Activated naive CD8-positive, alpha-beta T cell treated with anti-CD3 and anti-CD28 coated beads, Interleukin-2, amount 50 U/mL, for 24 hours (primary cell): ENCODE data around the gene FBXW8.
A peak's percentile ranks its signal among the peaks of the same experiment; 100 is the strongest.

ENCODE experiments used
- ATAC-seq: fragments of 150-1000 bp; cut with Tn5 transposase; one replicate; pipeline ENCODE4 v1.10.0; 2021
- DNase-seq: peaks from one replicate; pipeline ENCODE4 v3.0.0; 2021
- H3K27ac Mint-ChIP-seq: one replicate; pipeline ENCODE4 v1.8.0; 2021; ENCODE audit warnings: mild to moderate bottlenecking, mixed read lengths
- H3K27me3 Mint-ChIP-seq: one replicate; pipeline ENCODE4 v1.8.0; 2021; ENCODE audit warnings: mixed read lengths
- H3K36me3 Mint-ChIP-seq: one replicate; pipeline ENCODE4 v1.8.0; 2021; ENCODE audit warnings: low read depth, mixed read lengths
- H3K4me1 Mint-ChIP-seq: one replicate; pipeline ENCODE4 v1.8.0; 2021; ENCODE audit warnings: mixed read lengths
- H3K4me3 Mint-ChIP-seq: one replicate; pipeline ENCODE4 v1.8.0; 2021; ENCODE audit warnings: mild to moderate bottlenecking, moderate library complexity, mixed read lengths
- H3K9me3 Mint-ChIP-seq: one replicate; pipeline ENCODE4 v1.8.0; 2021; ENCODE audit warnings: mixed read lengths

The FBXW8 gene

GRCh38 chr12:116975779-116976393, 65.1 kb downstream of the FBXW8 start:
- ATAC-seq (no peak), DNase-seq (no peak)
- Mint-ChIP-seq H3K4me3 (no peak overlapping the region), H3K36me3 (peaks cover 7% of the 10 kb centered on the region), H3K9me3 (no peaks in the 10 kb centered on the region), H3K4me1 (no peaks in the 10 kb centered on the region), H3K27ac (no peak overlapping the region), H3K27me3 (no peaks in the 10 kb centered on the region)

- H3K36me3 Mint-ChIP-seq, result peaks cover 3% of the 10 kb centered on the region
- H3K9me3 Mint-ChIP-seq, result no peaks in the 10 kb centered on the region
- no peak overlapping the region for H3K4me3 Mint-ChIP-seq
- no peak for ATAC-seq
- H3K27ac Mint-ChIP-seq, result no peak overlapping the region
- no peak for DNase-seq
- H3K27me3 Mint-ChIP-seq, result no peaks in the 10 kb centered on the region
- H3K4me1 Mint-ChIP-seq, result no peaks in the 10 kb centered on the region
Measured at GRCh38 chr12:116977465-116978380, 67.0 kb downstream of the FBXW8 start.

DNA sequence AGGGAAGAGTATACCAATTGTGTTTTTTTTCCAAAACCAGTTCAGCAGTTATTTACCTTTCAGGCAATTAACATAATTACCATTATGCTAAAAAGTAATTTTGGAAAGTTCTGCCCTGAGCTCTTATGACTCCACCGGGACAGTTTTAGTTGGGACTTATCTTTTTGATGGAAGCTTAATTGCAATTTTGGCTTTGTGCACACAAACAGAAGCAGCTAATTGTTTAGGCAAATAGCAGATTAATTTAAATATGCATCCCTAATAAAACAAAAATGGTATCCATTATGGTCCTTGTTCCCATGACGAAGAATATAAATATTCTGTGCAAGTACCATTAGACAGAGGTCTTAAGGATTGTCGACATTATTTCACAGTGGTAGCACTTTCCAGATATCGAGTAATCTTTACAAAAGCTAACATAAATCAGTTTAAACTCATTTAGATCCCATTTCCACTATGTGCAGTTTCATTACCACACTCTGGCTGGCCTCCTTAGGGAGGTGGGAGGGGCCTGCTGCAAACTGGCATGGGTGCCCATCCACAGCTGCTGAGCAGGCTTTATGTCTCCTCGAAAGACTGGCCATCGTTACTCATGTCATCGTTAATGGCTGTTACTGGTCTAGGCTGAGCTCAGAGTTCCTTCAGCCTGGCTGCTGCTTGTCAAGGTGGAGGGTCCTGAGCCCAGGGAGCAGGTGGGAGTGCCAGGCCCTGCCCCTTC, 68.2 kb downstream of the FBXW8 start:
- ATAC-seq (no peak), DNase-seq (no peak)
- peaks cover 3% of the 10 kb centered on the region for H3K36me3 Mint-ChIP-seq
- H3K27ac Mint-ChIP-seq, result no peak overlapping the region
- H3K9me3 Mint-ChIP-seq, result no peaks in the 10 kb centered on the region
- H3K4me3 Mint-ChIP-seq, result no peak overlapping the region
- H3K27me3 Mint-ChIP-seq, result no peaks in the 10 kb centered on the region
- H3K4me1 Mint-ChIP-seq, result no peaks in the 10 kb centered on the region

GRCh38 chr12:116980083-116980482, 69.3 kb downstream of the FBXW8 start:
- Mint-ChIP-seq H3K27me3 (no peaks in the 10 kb centered on the region), H3K36me3 (peaks cover 3% of the 10 kb centered on the region), H3K4me1 (no peaks in the 10 kb centered on the region), H3K9me3 (no peaks in the 10 kb centered on the region), H3K4me3 (no peak overlapping the region), H3K27ac (no peak overlapping the region)
- DNase-seq, result no peak
- no peak for ATAC-seq

DNA sequence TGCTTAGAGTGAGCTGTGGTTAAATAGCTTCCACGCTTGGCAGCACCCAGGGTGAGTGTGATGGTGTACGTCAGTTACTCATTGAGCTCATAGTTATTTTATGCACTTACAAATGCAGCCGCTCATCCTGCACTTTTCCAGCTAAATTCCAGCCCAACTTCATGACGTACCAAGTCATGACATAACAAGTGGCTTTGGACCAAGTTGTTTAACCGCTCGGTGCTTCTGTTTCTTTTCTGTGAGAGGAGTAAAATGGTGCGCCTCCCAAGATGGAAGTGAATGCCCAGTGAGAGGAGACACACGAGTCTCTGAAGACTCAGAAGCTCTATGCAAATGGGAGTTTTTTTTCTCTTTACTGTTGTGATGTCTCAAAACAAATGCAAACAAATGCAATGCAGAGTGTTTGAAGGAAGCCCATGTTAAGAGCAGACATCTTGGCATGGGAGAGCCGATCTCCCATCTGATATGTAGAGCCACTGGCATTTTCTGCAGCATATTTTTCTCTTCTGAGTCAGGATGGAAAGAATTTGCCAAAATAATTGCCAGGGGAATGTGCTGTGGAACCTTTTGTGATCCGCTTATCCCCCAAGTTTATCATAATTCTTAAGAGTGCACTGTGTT, 72.2 kb downstream of the FBXW8 start:
- Mint-ChIP-seq H3K36me3 (peaks cover 5% of the 10 kb centered on the region), H3K27me3 (no peaks in the 10 kb centered on the region), H3K27ac (no peak overlapping the region), H3K4me3 (no peak overlapping the region), H3K9me3 (no peaks in the 10 kb centered on the region), H3K4me1 (no peaks in the 10 kb centered on the region)
- ATAC-seq (no peak), DNase-seq (no peak)

GRCh38 chr12:116984098-116984497, 73.3 kb downstream of the FBXW8 start:
- Mint-ChIP-seq H3K4me1 (no peaks in the 10 kb centered on the region), H3K27me3 (no peaks in the 10 kb centered on the region), H3K36me3 (peaks cover 5% of the 10 kb centered on the region), H3K9me3 (no peaks in the 10 kb centered on the region), H3K27ac (no peak overlapping the region), H3K4me3 (no peak overlapping the region)
- DNase-seq (no peak), ATAC-seq (no peak)

GRCh38 chr12:116990329-116990728, 79.6 kb downstream of the FBXW8 start:
- Mint-ChIP-seq H3K27me3 (no peaks in the 10 kb centered on the region), H3K4me3 (no peak overlapping the region), H3K27ac (no peak overlapping the region), H3K36me3 (peaks cover 8% of the 10 kb centered on the region), H3K4me1 (no peaks in the 10 kb centered on the region), H3K9me3 (no peaks in the 10 kb centered on the region)
- ATAC-seq (no peak), DNase-seq (no peak)

GRCh38 chr12:116990971-116991966, 80.5 kb downstream of the FBXW8 start:
- no peak overlapping the region for H3K4me3 Mint-ChIP-seq
- H3K4me1 Mint-ChIP-seq, result no peaks in the 10 kb centered on the region
- ATAC-seq (no peak), DNase-seq (no peak)
- no peaks in the 10 kb centered on the region for H3K9me3 Mint-ChIP-seq
- H3K27ac Mint-ChIP-seq, result no peak overlapping the region
- no peaks in the 10 kb centered on the region for H3K27me3 Mint-ChIP-seq
- peaks cover 4% of the 10 kb centered on the region for H3K36me3 Mint-ChIP-seq

- no peak for DNase-seq
- no peak overlapping the region for H3K4me3 Mint-ChIP-seq
Measured at GRCh38 chr12:116996093-116996492, 85.3 kb downstream of the FBXW8 start.

DNA sequence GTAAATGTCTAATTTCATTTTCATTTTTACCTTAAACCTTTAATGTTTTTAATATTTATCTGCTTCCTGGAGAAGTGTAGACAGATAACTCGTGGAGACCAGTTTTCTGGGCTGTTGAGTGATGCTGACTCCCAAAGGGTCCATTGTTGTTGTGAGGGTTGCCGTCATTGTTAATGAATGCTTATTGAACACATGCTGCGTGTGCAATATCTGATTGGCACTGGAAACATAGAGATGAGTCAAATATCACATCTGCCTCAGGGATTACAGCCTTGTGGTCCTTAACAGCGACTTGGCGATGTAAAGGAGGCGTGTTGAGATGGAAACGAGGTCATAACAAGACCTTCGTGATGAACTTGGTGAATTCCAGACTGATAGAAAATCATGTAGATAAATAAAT, 85.9 kb downstream of the FBXW8 start:
- Mint-ChIP-seq H3K27ac (no peak overlapping the region), H3K4me1 (no peaks in the 10 kb centered on the region), H3K4me3 (no peak overlapping the region), H3K27me3 (no peaks in the 10 kb centered on the region), H3K36me3 (peaks cover 4% of the 10 kb centered on the region), H3K9me3 (no peaks in the 10 kb centered on the region)
- no peak for ATAC-seq
- no peak for DNase-seq

More at GRCh38 chr12:116996093-116996492, 85.3 kb downstream of the FBXW8 start:
- no peaks in the 10 kb centered on the region for H3K4me1 Mint-ChIP-seq
- no peak for ATAC-seq
- H3K27ac Mint-ChIP-seq, result no peak overlapping the region
- peaks cover 4% of the 10 kb centered on the region for H3K36me3 Mint-ChIP-seq
- no peaks in the 10 kb centered on the region for H3K27me3 Mint-ChIP-seq
- no peaks in the 10 kb centered on the region for H3K9me3 Mint-ChIP-seq

DNA sequence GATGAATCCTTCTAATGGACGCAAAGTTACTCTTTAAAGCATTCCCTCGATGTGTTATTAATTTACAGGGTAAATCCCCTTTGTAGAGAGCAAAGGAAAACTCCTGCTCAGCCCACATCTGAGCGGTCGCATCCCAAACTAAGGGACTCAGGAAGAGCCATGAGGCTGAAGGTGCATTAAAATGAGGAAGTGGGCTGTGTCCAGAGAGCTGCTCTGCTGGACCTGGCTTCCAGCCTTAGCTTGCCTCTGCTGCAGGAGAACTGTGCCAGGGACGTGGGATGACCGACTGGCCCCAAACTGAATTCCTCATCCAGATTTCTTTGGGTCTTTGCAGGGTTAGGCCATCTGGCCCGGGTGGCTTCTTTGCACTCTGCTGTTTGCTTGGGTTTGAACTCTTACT, 88.3 kb downstream of the FBXW8 start:
- Mint-ChIP-seq H3K27ac (no peak overlapping the region), H3K9me3 (no peaks in the 10 kb centered on the region), H3K4me3 (no peak overlapping the region), H3K36me3 (peaks cover 2% of the 10 kb centered on the region), H3K4me1 (no peaks in the 10 kb centered on the region), H3K27me3 (no peaks in the 10 kb centered on the region)
- DNase-seq (no peak), ATAC-seq (no peak)

DNA sequence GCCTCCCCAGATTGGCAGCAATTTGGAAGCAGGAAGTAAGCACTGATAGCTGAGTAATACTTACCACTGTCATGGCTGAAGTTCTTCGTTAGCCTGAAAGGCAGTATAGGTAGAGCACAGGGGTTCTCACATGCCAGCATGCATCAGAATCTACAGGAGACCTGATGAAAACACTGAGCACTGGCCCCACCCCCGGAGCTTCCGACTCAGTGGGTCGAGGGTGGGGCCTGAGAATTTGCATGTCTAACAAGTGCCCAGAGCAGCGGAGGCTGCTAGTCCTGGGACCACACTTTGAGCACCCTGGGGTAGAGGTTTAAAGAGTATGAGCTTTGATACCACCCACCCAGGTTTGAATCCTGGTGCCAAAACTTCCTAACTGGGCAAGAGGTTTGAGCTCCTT, 89.6 kb downstream of the FBXW8 start:
- H3K4me1 Mint-ChIP-seq, result no peaks in the 10 kb centered on the region
- no peaks in the 10 kb centered on the region for H3K27me3 Mint-ChIP-seq
- H3K9me3 Mint-ChIP-seq, result no peaks in the 10 kb centered on the region
- H3K27ac Mint-ChIP-seq, result no peak overlapping the region
- no peak overlapping the region for H3K4me3 Mint-ChIP-seq
- no peak for DNase-seq
- peak; percentile 52 for ATAC-seq
- peaks cover 6% of the 10 kb centered on the region for H3K36me3 Mint-ChIP-seq

- Mint-ChIP-seq H3K9me3 (no peaks in the 10 kb centered on the region), H3K36me3 (peaks cover 17% of the 10 kb centered on the region), H3K4me1 (no peaks in the 10 kb centered on the region), H3K27ac (no peak overlapping the region), H3K4me3 (no peak overlapping the region), H3K27me3 (no peaks in the 10 kb centered on the region)
- ATAC-seq, result no peak
- no peak for DNase-seq
Measured at GRCh38 chr12:117002051-117002817, 91.5 kb downstream of the FBXW8 start.
